DLD1 (cell line): ENCODE measurements around the gene KRTAP10-9.
"Not testable (repeated sequence)": the region's sequence is repeated elsewhere in the genome, so short reads cannot be mapped to it uniquely, and the experiment has no call there.

ENCODE experiments used
- in situ Hi-C: cut with HindIII; loops from 2 replicates; pipeline ENCODE4 v1.10.0; 2017; ENCODE audit warnings: low sequenced_read_pairs

The KRTAP10-9 gene

GRCh38 chr21:44595524-44595923 is 31.4 kb upstream of the KRTAP10-9 start:
- in situ Hi-C loops = no loop called here

- in situ Hi-C loops = no loop called here
Observed at GRCh38 chr21:44596068-44596725, 30.7 kb upstream of the KRTAP10-9 start.

GRCh38 chr21:44598061-44598460 is 28.8 kb upstream of the KRTAP10-9 start:
- in situ Hi-C loops = no loop called here

GRCh38 chr21:44599264-44600029 is 27.4 kb upstream of the KRTAP10-9 start:
- in situ Hi-C loops = no loop called here

- in situ Hi-C loops = not testable (repeated sequence)
Observed at GRCh38 chr21:44600118-44600978, 26.5 kb upstream of the KRTAP10-9 start, which contains the start of gene KRTAP10-7. Gene KRTAP10-7, plus strand, starts transcription at chr21:44600597. Its CDS starts 25 bp downstream, at chr21:44600622.

- in situ Hi-C loops = not testable (repeated sequence)
Observed at GRCh38 chr21:44601091-44601490, 25.8 kb upstream of the KRTAP10-9 start.

GRCh38 chr21:44601596-44602462 is 25.1 kb upstream of the KRTAP10-9 start:
- in situ Hi-C loops = no loop called here

- in situ Hi-C loops = no loop called here
Observed at GRCh38 chr21:44602463-44602850, 24.4 kb upstream of the KRTAP10-9 start.

- in situ Hi-C loops = no loop called here
Observed at GRCh38 chr21:44603109-44603875, 23.6 kb upstream of the KRTAP10-9 start.

GRCh38 chr21:44603911-44604310 is 23.0 kb upstream of the KRTAP10-9 start:
- in situ Hi-C loops = no loop called here

GRCh38 chr21:44606495-44606894 is 20.4 kb upstream of the KRTAP10-9 start:
- in situ Hi-C loops = no loop called here

- in situ Hi-C loops = no loop called here
Observed at GRCh38 chr21:44609193-44609592, 17.7 kb upstream of the KRTAP10-9 start.

- in situ Hi-C loops = not testable (repeated sequence)
Observed at GRCh38 chr21:44610157-44610843, 16.6 kb upstream of the KRTAP10-9 start.

- in situ Hi-C loops = no loop called here
Observed at GRCh38 chr21:44611551-44611950, 15.3 kb upstream of the KRTAP10-9 start.

- in situ Hi-C loops = no loop called here
Observed at GRCh38 chr21:44612029-44612486, 14.8 kb upstream of the KRTAP10-9 start, which contains the start of gene KRTAP10-8. Gene KRTAP10-8, plus strand, starts transcription at chr21:44612079. Its CDS starts 22 bp downstream, at chr21:44612101.

GRCh38 chr21:44612669-44613229 is 14.1 kb upstream of the KRTAP10-9 start:
- in situ Hi-C loops = no loop called here

- in situ Hi-C loops = no loop called here
Observed at GRCh38 chr21:44613386-44614155, 13.3 kb upstream of the KRTAP10-9 start.

- in situ Hi-C loops = no loop called here
Observed at GRCh38 chr21:44614161-44614631, 12.7 kb upstream of the KRTAP10-9 start.
